G401.6 (cell line): ENCODE data around the gene CYLC1.

Experiments
- FAIRE-seq: peaks from 2 replicates; lab custom pipeline; 2012; peaks lifted over from hg19 to GRCh38; lab: Jason Lieb, UNC

CYLC1 gene

GRCh38 chrX:83860846-83861245 lies at the start of gene CYLC1:
TSS of gene CYLC1 (plus strand) at chrX:83861146. CDS start at chrX:83861183, 37 bp downstream.
- FAIRE-seq, result no peak

- no peak for FAIRE-seq
Observed at GRCh38 chrX:83819304-83819703, 41.6 kb upstream of the CYLC1 start.

GRCh38 chrX:83829874-83830273 lies 31.1 kb upstream of the CYLC1 start:
- no peak for FAIRE-seq

GRCh38 chrX:83845397-83845796 lies 15.5 kb upstream of the CYLC1 start:
- no peak for FAIRE-seq

GRCh38 chrX:83847339-83847738 lies 13.6 kb upstream of the CYLC1 start:
- no peak for FAIRE-seq

GRCh38 chrX:83888585-83888984 lies 27.6 kb downstream of the CYLC1 start:
- no peak for FAIRE-seq

GRCh38 chrX:83892433-83892832 lies 31.5 kb downstream of the CYLC1 start:
- FAIRE-seq, result no peak

- no peak for FAIRE-seq
Observed at GRCh38 chrX:83906921-83907320, 46.0 kb downstream of the CYLC1 start.

GRCh38 chrX:83916525-83916924 lies 55.6 kb downstream of the CYLC1 start:
- no peak for FAIRE-seq

- FAIRE-seq, result no peak
Observed at GRCh38 chrX:83934220-83934619, 73.3 kb downstream of the CYLC1 start.
